OCI-LY3 (cell line): Measurements from ENCODE around the gene NINJ1.

Source experiments
- H2AFZ ChIP-seq: fragments of 200-600, 300-600 bp; shearing (Covaris generic); 2 replicates; pipeline ENCODE4 v1.6.0; 2014; ENCODE audit warnings: antibody characterized with exemption, low read depth, low read length
- H3K27ac ChIP-seq: fragments of 200-600, 300-600 bp; sonication (generic); 2 replicates; pipeline ENCODE4 v1.5.1; 2014; ENCODE audit warnings: mild to moderate bottlenecking, low read length, moderate library complexity, mixed read lengths
- H3K27me3 ChIP-seq: fragments of 200-600, 300-600 bp; sonication (generic); 2 replicates; pipeline ENCODE4 v1.6.1; 2014; ENCODE audit warnings: low read depth, low read length, mixed read lengths
- H3K36me3 ChIP-seq: fragments of 200-600, 300-600 bp; sonication (generic); replicated peaks from 2 replicates; pipeline ENCODE3; 2014; ENCODE audit warnings: low read depth, low read length, mixed read lengths
- H3K4me1 ChIP-seq: fragments of 300-600, 200-600 bp; sonication (generic); 2 replicates; pipeline ENCODE4 v1.6.1; 2014; ENCODE audit warnings: low read length, mixed read lengths
- H3K4me2 ChIP-seq: fragments of 200-600, 300-600 bp; sonication (generic); 2 replicates; pipeline ENCODE4 v1.6.1; 2014; ENCODE audit warnings: low read length, mixed read lengths
- H3K4me3 ChIP-seq: fragments of 300-600, 200-600 bp; sonication (generic); 2 replicates; pipeline ENCODE4 v1.5.1; 2014; ENCODE audit warnings: antibody characterized with exemption, mild to moderate bottlenecking, low read length, moderate library complexity
- H3K79me2 ChIP-seq: fragments of 300-600, 200-600 bp; shearing (Covaris generic); 2 replicates; pipeline ENCODE4 v1.6.1; 2014; ENCODE audit warnings: mild to moderate bottlenecking, low read length, mixed read lengths
- H3K9ac ChIP-seq: fragments of 300-600, 200-600 bp; shearing (Covaris generic); 2 replicates; pipeline ENCODE4 v1.6.0; 2014; ENCODE audit warnings: mild to moderate bottlenecking, low read length, moderate library complexity
- H3K9me3 ChIP-seq: fragments of 200-600, 300-600 bp; shearing (Covaris generic); 2 replicates; pipeline ENCODE4 v1.6.1; 2014; ENCODE audit warnings: low read length, mixed read lengths; ENCODE audit not compliant: insufficient read depth
- H4K20me1 ChIP-seq: fragments of 200-600, 300-600 bp; sonication (generic); 2 replicates; pipeline ENCODE4 v1.6.1; 2016; ENCODE audit warnings: low read length, mixed read lengths; ENCODE audit not compliant: insufficient read depth
- CTCF ChIP-seq: fragments of 200-600, 300-600 bp; sonication (generic); IDR thresholded peaks from 2 replicates; pipeline ENCODE4 v1.5.1; 2014; ENCODE audit warnings: antibody characterized with exemption, low read length, low read depth
- EZH2phosphoT487 ChIP-seq: fragments of 200-600 bp; shearing (Covaris generic); IDR thresholded peaks from 2 replicates; pipeline ENCODE4 v1.6.1; 2018; ENCODE audit warnings: antibody characterized with exemption, mixed run types, low read depth

Gene NINJ1

GRCh38 chr9:93094658-93095204 lies 39.3 kb downstream of the NINJ1 start:
- H3K79me2 ChIP-seq = peaks cover 7% of the 10 kb centered on the region; the same call in 1 of the 2 replicates
- H4K20me1 ChIP-seq = no peaks in the 10 kb centered on the region
- peak overlapping the region; percentile 100 for H3K9ac ChIP-seq
- H3K4me2 ChIP-seq = peak overlapping the region; percentile 100
- no peak overlapping the region for H2AFZ ChIP-seq
- peaks cover 55% of the 10 kb centered on the region for H3K4me1 ChIP-seq
- peaks cover 6% of the 10 kb centered on the region for H3K36me3 ChIP-seq
- TF ChIP-seq CTCF = no peak
- TF ChIP-seq EZH2phosphoT487 = no peak
- H3K9me3 ChIP-seq = peaks cover 12% of the 10 kb centered on the region
- no peaks in the 10 kb centered on the region for H3K27me3 ChIP-seq
- peak overlapping the region; percentile 97 for H3K27ac ChIP-seq
- H3K4me3 ChIP-seq = peak overlapping the region; percentile 97

- H3K4me3 ChIP-seq = peak overlapping the region; percentile 97
- no peaks in the 10 kb centered on the region for H3K27me3 ChIP-seq
These were observed 40.0 kb downstream of the NINJ1 start for GRCh38 chr9:93093877-93094657.

GRCh38 chr9:93093127-93093876 lies 40.7 kb downstream of the NINJ1 start:
- TF ChIP-seq EZH2phosphoT487 (no peak), CTCF (no peak)
- H3K4me2 ChIP-seq = peak overlapping the region; percentile 100
- peak overlapping the region; percentile 71; the same call in 1 of the 2 replicates for H2AFZ ChIP-seq
- H3K79me2 ChIP-seq = peaks cover 7% of the 10 kb centered on the region; the same call in 1 of the 2 replicates
- H4K20me1 ChIP-seq = no peaks in the 10 kb centered on the region
- H3K27ac ChIP-seq = peak overlapping the region; percentile 97
- 0 out of 2 replicates have a peak overlapping the region, but pooled peaks have one; percentile 11 for H3K4me3 ChIP-seq
- no peaks in the 10 kb centered on the region for H3K27me3 ChIP-seq
- peaks cover 55% of the 10 kb centered on the region for H3K4me1 ChIP-seq
- H3K9ac ChIP-seq = no peak overlapping the region; the same call in 1 of the 2 replicates
- peaks cover 12% of the 10 kb centered on the region for H3K9me3 ChIP-seq
- H3K36me3 ChIP-seq = peaks cover 6% of the 10 kb centered on the region

More at GRCh38 chr9:93093877-93094657, 40.0 kb downstream of the NINJ1 start:
- H3K4me1 ChIP-seq = peaks cover 55% of the 10 kb centered on the region
- H3K36me3 ChIP-seq = peaks cover 6% of the 10 kb centered on the region
- H3K79me2 ChIP-seq = peaks cover 7% of the 10 kb centered on the region; the same call in 1 of the 2 replicates
- peaks cover 12% of the 10 kb centered on the region for H3K9me3 ChIP-seq
- TF ChIP-seq CTCF = no peak
- TF ChIP-seq EZH2phosphoT487 = no peak
- no peaks in the 10 kb centered on the region for H4K20me1 ChIP-seq
- H3K27ac ChIP-seq = peak overlapping the region; percentile 97
- peak overlapping the region; percentile 100 for H3K4me2 ChIP-seq
- no peak overlapping the region for H2AFZ ChIP-seq
- peak overlapping the region; percentile 100; the same call in 1 of the 2 replicates for H3K9ac ChIP-seq
